ENCODE data around the gene VEZF1. TPM values are rescaled to one million over a fixed set of nuclear protein-coding genes. Genes with fewer than 3 reads are reported as not detected.

Gene VEZF1
- total RNA-seq, 2 donors from 2014 or later: 56.1 to 61.8 TPM

DNA sequence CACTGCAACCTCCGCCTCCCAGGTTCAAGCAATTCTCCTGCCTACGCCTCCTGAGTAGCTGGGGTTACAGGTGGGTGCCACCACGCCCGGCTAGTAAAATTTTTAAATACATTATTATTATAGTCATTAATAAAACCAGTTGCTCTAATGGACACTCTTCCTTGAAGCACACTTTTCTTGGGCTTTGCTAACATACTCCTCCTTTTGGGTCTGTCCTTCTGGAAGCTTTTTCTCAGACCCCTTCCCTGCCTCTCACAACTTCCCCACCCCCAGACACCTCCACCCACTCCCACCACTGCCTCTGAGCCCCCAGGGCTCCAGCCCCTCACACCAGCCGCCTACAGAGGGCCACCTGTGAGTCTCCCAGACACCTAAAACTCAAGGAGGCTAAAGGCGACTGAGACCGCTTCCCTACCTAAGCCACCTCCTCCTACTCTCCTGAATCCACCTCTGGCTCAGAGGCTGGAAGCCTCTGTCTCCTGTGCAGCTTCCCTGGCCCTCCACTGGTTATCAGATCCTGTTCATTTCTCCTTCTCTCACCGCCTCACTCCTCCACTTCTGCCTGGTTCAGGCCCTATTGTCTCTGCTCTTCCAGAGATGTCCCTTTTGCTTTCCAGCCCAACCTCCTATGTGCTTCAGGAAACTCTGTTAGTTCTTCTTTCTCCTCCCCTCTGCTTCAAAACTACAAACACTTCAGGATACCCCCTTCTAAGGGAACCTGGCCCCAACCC, 30.8 kb downstream of the VEZF1 start:
- peak; percentile 26 for DNase-seq (ENCODE audit: low spot score)
- intact Hi-C loops (cut with DNase I): loop anchor here (5.0 to 10.0 kb wide), 2 partner anchors 62 to 65 kb away; no protein-coding TSS in a partner anchor

GRCh38 chr17:57956291-57957119, 31.5 kb downstream of the VEZF1 start:
- DNase-seq (ENCODE audit: low spot score): peak; percentile 36
- intact Hi-C loops (cut with DNase I): loop anchor here (5.0 to 10.0 kb wide), 2 partner anchors 62 to 64 kb away; no protein-coding TSS in a partner anchor

DNA sequence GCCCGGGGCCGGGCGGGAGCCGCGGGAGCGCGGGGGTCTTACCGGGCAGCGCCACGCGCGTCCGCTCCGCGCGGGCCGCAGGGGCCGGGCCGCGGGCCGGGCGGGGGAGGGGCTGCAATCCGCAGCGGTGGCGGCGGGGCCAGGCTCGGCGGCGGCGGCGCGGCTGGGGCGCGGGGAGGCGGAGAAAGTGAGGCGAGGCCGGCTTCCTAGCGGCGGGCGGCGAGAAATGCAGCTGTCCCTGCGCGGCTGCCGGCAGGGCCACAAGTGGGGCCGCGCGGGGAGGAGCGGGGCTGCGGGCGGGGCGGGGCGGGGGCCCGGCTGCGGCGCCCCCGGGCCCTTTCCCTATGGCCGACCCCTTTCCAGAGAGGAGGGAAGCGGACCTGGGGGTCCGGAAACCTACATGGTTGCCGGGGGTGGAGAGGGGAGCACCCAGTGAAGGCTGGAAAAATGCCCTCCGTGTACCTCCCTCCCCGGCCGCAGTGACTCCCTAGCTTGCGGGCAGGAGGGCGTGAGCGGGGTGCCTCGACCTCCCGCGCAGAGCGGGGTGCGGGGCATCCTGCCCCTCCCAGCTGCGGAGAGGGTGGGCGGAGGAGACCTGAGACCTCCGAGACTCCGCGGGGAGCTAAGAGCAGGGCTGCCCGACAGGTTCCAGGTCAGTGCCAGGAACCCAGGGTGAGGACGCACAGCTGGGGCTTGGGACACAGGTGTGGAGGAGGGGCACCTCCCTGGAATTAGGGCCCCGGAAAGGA, 32.7 kb downstream of the VEZF1 start, which contains the start of gene CUEDC1:
Gene CUEDC1, minus strand, starts transcription at position 230 of the 749 bp plus-strand sequence. CDS start 69,848 bp downstream, outside the sequence.
- peak; percentile 95 for DNase-seq (ENCODE audit: low spot score)
- intact Hi-C loops (cut with DNase I): loop anchor here (5.0 to 10.0 kb wide), 2 partner anchors 61 to 63 kb away; no protein-coding TSS in a partner anchor

DNA sequence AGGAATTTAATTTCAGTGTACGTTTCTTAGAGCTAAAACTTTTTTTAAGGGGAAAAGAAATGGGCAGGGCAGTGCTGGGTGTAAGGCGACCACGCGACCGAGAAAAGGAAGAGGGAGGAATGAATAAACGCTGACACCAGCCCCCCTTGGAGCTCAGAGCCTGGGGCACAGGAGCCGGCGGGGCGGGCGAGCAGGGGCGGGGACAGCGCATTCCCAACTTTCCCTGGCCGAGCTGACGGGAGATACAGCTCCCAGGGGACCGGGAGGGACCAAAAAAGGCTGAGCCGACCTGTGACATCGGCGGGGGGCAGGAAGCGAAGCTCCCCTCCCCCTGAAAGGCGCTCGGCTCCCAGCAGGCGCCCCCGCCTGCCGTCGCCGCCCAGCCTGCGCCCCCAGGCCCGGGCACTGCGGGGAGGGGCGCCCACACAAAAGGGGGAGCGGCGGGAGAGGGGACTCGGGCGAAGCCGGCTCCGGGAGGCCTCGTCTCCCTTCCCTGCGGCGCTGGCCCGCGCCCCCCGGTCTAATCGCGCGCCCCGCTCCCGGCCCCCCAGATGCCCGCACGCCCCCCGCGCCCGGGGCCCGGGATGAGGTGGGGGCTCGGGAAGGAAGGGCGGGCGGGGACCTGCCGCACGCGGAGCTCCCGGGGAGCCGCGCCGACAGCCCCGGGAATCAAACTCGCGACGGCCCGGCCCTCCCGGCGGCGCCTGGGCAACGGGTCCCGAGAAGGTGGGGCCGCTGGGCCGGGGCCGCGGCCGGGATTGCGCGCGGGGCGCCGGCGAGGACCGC, 33.5 kb downstream of the VEZF1 start:
- intact Hi-C loops (cut with DNase I): loop anchor here (5.0 to 10.0 kb wide), 3 partner anchors 33 to 62 kb away; partner anchors contain the start of gene VEZF1 (in 1 of the 2)
- peak; percentile 92 for DNase-seq (ENCODE audit: low spot score)

GRCh38 chr17:57953705-57954396, 34.2 kb downstream of the VEZF1 start:
- peak; percentile 49 for DNase-seq (ENCODE audit: low spot score)
- intact Hi-C loops (cut with DNase I): loop anchor here (5.0 to 10.0 kb wide), 2 partner anchors 33 to 59 kb away; partner anchors contain the start of gene VEZF1 (in 1 of the 2)

DNA sequence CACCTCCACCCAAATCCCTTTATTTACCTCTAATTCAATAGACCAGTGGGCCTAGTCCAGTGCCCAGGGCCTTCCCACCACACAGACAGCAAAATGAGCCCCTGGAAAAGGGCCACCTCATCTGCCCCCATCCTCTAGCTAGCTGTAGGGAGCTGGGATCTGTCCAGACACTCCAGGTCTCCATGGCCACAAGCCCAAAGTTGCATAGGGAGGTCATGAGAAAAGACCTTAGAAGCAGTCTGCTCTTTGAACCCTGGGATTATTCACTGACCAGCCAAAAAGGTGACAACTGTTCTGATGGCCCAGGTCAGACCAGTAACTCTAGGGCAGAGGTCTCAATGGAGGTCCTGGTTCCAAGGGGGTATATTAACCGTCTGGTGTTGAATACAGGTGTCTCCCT, 34.8 kb downstream of the VEZF1 start:
- intact Hi-C loops (cut with DNase I): loop anchor here (5.0 to 10.0 kb wide), 2 partner anchors 34 to 58 kb away; partner anchors contain the start of gene VEZF1 (in 1 of the 2)
- peak; percentile 20 for DNase-seq (ENCODE audit: low spot score)

GRCh38 chr17:57949649-57950048, 38.4 kb downstream of the VEZF1 start:
- peak; percentile 76 for DNase-seq (ENCODE audit: low spot score)
- intact Hi-C loops (cut with DNase I): loop anchor here (5.0 to 10.0 kb wide), 3 partner anchors 38 to 72 kb away; partner anchors contain the start of gene VEZF1 (in 1 of the 2)

DNA sequence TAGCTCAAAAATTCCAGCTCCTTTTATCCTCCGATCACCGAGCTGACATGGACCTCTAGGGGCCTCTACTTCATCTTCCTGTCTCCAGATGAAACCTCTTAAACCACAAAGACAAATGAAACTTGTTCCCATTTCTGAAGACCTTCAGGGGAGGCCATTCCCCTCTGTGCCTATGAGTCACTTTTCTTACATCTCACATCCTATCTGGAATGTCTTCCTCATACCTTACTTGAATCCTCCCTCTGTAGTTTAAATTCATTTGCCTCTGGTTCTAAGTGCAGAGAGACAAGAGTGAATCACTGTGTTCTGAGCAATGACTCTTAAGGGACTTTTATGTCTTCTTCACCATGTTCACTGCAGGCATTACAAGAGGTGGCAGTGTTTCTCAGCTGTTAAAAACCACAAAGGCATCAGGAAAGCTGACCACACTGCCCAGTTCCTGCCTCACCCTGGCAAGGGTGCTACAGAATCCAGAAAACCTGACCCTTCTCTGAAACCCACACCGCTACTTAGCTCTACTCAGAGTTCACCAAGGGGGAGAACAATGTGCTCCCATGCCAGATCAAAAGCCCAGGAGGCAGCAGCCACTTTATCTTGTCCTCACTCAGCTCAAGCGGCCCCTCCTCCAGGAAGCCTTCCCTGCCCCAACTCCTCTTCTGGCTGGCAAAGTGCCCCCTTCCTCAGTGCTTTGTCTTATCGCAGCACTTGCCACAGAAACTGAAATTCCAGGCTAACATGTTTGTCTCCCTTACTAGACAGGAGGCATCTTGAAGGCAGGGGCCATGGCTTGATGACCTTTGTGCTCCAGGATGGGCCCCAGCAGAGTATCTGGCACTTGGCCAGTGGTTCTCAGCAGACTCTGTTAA, 39.3 kb downstream of the VEZF1 start:
- peak; percentile 63 for DNase-seq (ENCODE audit: low spot score)
- intact Hi-C loops (cut with DNase I): loop anchor here in 1 of 2 donors (5.0 kb wide), 1 partner anchor 71 kb away; no protein-coding TSS in a partner anchor

GRCh38 chr17:57948169-57948554, 39.9 kb downstream of the VEZF1 start:
- peak; percentile 42 for DNase-seq (ENCODE audit: low spot score)
- intact Hi-C loops (cut with DNase I): loop anchor here in 1 of 2 donors (5.0 kb wide), 1 partner anchor 71 kb away; no protein-coding TSS in a partner anchor

GRCh38 chr17:57947369-57947768, 40.7 kb downstream of the VEZF1 start:
- DNase-seq (ENCODE audit: low spot score): no peak
- intact Hi-C loops (cut with DNase I): loop anchor here in 1 of 2 donors (5.0 kb wide), 1 partner anchor 70 kb away; no protein-coding TSS in a partner anchor

- intact Hi-C loops (cut with DNase I): loop anchor here in 1 of 2 donors (5.0 kb wide), 1 partner anchor 70 kb away; no protein-coding TSS in a partner anchor
- DNase-seq (ENCODE audit: low spot score): peak; percentile 78
Measured at GRCh38 chr17:57946798-57947358, 41.2 kb downstream of the VEZF1 start.

DNA sequence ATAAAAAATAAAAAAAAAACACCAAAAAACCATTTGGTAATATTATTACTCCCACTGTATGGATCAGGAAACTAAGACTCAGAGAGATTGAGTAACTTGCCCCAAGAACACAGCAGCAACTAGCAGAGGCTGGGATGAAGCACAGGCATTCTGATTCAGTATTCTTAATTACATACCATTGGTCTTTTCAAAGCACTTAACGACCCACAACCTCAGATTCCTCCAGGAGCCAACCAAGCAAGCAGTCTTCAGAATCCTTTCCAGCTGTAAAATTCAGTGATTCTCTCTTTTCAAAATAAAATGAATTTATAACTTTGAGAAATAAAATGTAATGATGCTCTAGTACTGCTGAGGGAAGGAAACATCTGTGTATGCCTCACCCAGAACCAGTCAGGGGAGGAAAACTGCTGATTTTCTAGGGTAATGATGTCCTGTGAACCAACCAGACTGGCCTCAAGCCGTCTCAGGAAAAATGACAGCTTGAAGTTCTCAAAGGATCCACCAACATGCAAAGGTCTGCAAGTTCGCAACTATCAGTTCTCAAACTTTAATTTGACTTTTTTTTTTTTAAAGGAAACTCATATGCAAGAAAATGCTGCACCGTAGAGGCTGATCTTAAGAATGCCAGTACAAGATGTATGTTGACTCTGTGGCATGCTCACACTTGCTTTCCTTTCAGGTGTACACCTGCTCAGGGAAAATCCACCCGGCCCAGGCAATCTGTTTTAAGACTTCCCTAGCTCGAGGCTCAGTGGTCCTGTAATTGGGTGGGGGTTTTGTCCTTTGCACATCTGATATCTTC, 41.9 kb downstream of the VEZF1 start:
- no peak for DNase-seq (ENCODE audit: low spot score)
- intact Hi-C loops (cut with DNase I): loop anchor here (1.0 to 5.0 kb wide), 2 partner anchors 33 to 69 kb away; no protein-coding TSS in a partner anchor

DNA sequence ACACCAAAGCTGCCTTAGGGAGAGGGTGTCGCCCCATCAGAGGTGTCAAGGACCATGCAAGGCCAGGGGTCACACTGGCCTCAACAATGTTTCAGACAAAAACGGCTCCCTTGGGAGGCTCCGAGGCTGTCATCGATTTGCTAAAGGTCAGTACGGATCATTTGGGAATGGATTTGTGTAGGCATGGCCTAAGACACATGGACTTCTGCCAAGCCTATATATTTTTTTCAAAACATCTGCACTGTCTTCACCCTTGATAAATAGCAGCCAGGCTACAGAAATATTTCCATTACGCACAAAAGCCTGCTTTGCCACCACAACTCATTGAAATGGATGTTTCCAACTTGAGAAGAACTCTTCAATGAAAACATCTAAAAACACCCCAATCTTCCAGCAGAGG, 43.1 kb downstream of the VEZF1 start:
- intact Hi-C loops (cut with DNase I): loop anchor here (1.0 to 5.0 kb wide), 2 partner anchors 32 to 68 kb away; no protein-coding TSS in a partner anchor
- DNase-seq (ENCODE audit: low spot score): peak; percentile 8

DNA sequence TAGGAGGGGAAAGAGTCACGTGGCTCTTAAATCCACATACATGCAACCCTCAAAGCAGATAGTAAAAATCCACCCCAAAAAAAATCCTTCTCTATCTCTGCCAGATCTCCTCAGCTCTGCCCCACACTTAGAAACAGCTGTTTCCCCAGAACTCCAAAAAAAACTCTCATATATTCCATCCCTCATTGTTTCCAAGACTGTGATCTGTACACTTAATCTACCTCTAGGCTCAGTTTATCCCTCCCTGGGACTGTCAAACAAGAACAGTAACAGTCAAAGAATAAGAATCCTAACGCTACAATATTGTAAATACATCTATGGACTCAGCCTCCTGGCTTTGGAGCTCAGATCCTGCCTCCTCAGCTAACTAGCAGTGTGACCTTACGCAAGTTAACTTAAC, 44.4 kb downstream of the VEZF1 start:
- no peak for DNase-seq (ENCODE audit: low spot score)
- intact Hi-C loops (cut with DNase I): no loop called here

GRCh38 chr17:57943140-57943539, 44.9 kb downstream of the VEZF1 start:
- DNase-seq (ENCODE audit: low spot score): peak; percentile 44
- intact Hi-C loops (cut with DNase I): no loop called here

Measured in posterior vena cava (tissue), 2 donors.